ENCODE results near the gene BRD3.
"Not testable (repeated sequence)": the region's sequence is repeated elsewhere in the genome, so short reads cannot be mapped to it uniquely, and the experiment has no call there.

The BRD3 gene

GRCh38 chr9:134076644-134077043, 8.8 kb upstream of the BRD3 start:
- no peaks in the 10 kb centered on the region for H3K27me3 ChIP-seq (ENCODE audit: control insufficient read depth, insufficient read depth, low read length)
- no peak overlapping the region for H3K4me3 ChIP-seq (ENCODE audit: low read length)
- H3K36me3 ChIP-seq (ENCODE audit: control insufficient read depth, insufficient read depth, low read length) = no peaks in the 10 kb centered on the region
- H3K9me3 ChIP-seq (ENCODE audit: control insufficient read depth, low read length) = no peaks in the 10 kb centered on the region
- no peaks in the 10 kb centered on the region for H3K4me1 ChIP-seq (ENCODE audit: control insufficient read depth, insufficient read depth, low read length)
- no peak overlapping the region for H3K9ac ChIP-seq (ENCODE audit: low read length)

DNA sequence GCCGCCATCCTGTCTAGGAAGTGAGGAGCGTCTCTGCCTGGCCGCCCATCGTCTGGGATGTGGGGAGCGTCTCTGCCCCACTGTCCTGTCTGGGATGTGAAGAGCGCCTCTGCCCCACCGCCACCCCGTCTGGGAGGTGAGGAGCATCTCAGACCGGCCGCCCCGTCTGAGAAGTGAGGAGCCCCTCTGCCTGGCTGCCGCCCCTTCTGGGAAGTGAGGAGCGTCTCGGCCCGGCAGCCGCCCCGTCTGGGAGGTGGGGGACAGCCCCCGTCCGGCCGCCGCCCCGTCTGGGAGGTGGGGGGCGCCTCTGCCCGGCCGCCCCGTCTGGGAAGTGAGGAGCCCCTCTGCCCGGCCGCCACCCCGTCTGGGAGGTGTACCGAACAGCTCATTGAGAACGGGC, 7.9 kb upstream of the BRD3 start:
- not testable (repeated sequence) for H3K4me1 ChIP-seq (ENCODE audit: control insufficient read depth, insufficient read depth, low read length); H3K9ac ChIP-seq (ENCODE audit: low read length); H3K9me3 ChIP-seq (ENCODE audit: control insufficient read depth, low read length); H3K27me3 ChIP-seq (ENCODE audit: control insufficient read depth, insufficient read depth, low read length); H3K36me3 ChIP-seq (ENCODE audit: control insufficient read depth, insufficient read depth, low read length); H3K4me3 ChIP-seq (ENCODE audit: low read length)

GRCh38 chr9:134073500-134073899, 5.7 kb upstream of the BRD3 start:
- Histone ChIP-seq H3K36me3 (ENCODE audit: control insufficient read depth, insufficient read depth, low read length) (no peaks in the 10 kb centered on the region), H3K4me1 (ENCODE audit: control insufficient read depth, insufficient read depth, low read length) (peaks cover 5% of the 10 kb centered on the region), H3K9ac (ENCODE audit: low read length) (no peak overlapping the region), H3K9me3 (ENCODE audit: control insufficient read depth, low read length) (no peaks in the 10 kb centered on the region), H3K27me3 (ENCODE audit: control insufficient read depth, insufficient read depth, low read length) (peaks cover 20% of the 10 kb centered on the region), H3K4me3 (ENCODE audit: low read length) (no peak overlapping the region)

- not testable (repeated sequence) for H3K4me1 ChIP-seq (ENCODE audit: control insufficient read depth, insufficient read depth, low read length); H3K4me3 ChIP-seq (ENCODE audit: low read length); H3K9ac ChIP-seq (ENCODE audit: low read length); H3K9me3 ChIP-seq (ENCODE audit: control insufficient read depth, low read length); H3K36me3 ChIP-seq (ENCODE audit: control insufficient read depth, insufficient read depth, low read length)
- peaks cover 20% of the 10 kb centered on the region for H3K27me3 ChIP-seq (ENCODE audit: control insufficient read depth, insufficient read depth, low read length)
Measured at GRCh38 chr9:134072683-134073082, 4.9 kb upstream of the BRD3 start.

- Histone ChIP-seq H3K9ac (ENCODE audit: low read length) (no peak overlapping the region), H3K27me3 (ENCODE audit: control insufficient read depth, insufficient read depth, low read length) (peaks cover 20% of the 10 kb centered on the region), H3K4me1 (ENCODE audit: control insufficient read depth, insufficient read depth, low read length) (peaks cover 6% of the 10 kb centered on the region), H3K9me3 (ENCODE audit: control insufficient read depth, low read length) (no peaks in the 10 kb centered on the region), H3K4me3 (ENCODE audit: low read length) (no peak overlapping the region), H3K36me3 (ENCODE audit: control insufficient read depth, insufficient read depth, low read length) (no peaks in the 10 kb centered on the region)
Measured at GRCh38 chr9:134071149-134071548, 3.3 kb upstream of the BRD3 start.

DNA sequence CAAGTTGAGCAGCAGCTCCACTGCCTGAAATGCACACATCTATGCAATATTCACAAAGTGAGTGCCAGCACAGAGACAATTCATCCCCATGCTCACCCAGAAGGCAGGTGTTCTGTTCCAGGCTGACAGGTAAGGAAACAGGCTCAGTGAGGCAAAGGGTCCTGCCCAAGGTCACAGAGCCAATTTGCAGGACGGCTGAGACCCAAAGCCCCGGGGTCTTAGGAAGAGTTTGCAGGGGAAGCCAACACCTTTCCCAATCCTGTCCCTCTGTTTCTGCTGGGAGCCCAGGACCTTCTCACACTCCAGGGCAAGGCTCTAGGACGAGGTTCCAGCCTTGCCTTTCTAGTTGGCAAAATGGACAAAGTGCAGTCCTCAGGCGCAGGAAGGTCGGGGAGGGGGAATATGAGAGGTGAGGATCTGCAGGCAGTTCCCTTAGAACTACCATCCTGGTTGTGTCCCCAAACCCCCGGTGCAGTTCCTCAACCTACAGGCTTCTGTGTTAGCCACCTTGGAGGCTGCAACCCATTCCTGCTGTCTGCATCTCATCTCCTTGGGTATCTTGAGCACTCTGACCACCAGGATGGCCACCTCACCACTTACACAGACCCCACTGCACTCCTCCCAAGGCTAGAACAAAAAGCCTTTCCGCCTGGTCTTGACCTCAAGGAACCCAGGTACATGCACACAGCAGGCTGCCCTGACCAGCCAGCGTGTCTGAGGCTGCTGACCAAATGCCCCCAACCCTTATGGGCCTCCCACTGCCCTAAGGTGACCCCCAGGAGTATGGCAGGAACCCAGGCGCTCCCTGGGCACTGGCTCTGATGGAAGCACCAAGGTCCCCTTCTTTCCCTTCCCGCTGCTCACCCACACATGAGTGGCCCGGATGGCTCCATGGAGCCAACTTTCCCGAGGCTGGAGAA, 1.9 kb upstream of the BRD3 start:
- no peak overlapping the region for H3K9ac ChIP-seq (ENCODE audit: low read length)
- peaks cover 20% of the 10 kb centered on the region for H3K27me3 ChIP-seq (ENCODE audit: control insufficient read depth, insufficient read depth, low read length)
- no peak overlapping the region for H3K4me3 ChIP-seq (ENCODE audit: low read length)
- H3K9me3 ChIP-seq (ENCODE audit: control insufficient read depth, low read length) = no peaks in the 10 kb centered on the region
- H3K36me3 ChIP-seq (ENCODE audit: control insufficient read depth, insufficient read depth, low read length) = no peaks in the 10 kb centered on the region
- peaks cover 17% of the 10 kb centered on the region for H3K4me1 ChIP-seq (ENCODE audit: control insufficient read depth, insufficient read depth, low read length)

GRCh38 chr9:134068744-134069479, 1.1 kb upstream of the BRD3 start:
- H3K27me3 ChIP-seq (ENCODE audit: control insufficient read depth, insufficient read depth, low read length) = peaks cover 20% of the 10 kb centered on the region
- H3K4me1 ChIP-seq (ENCODE audit: control insufficient read depth, insufficient read depth, low read length) = peaks cover 21% of the 10 kb centered on the region
- H3K9me3 ChIP-seq (ENCODE audit: control insufficient read depth, low read length) = no peaks in the 10 kb centered on the region
- H3K4me3 ChIP-seq (ENCODE audit: low read length) = peak overlapping the region; percentile 63
- H3K9ac ChIP-seq (ENCODE audit: low read length) = peak overlapping the region; percentile 82
- H3K36me3 ChIP-seq (ENCODE audit: control insufficient read depth, insufficient read depth, low read length) = no peaks in the 10 kb centered on the region

- Histone ChIP-seq H3K4me1 (ENCODE audit: control insufficient read depth, insufficient read depth, low read length) (peaks cover 34% of the 10 kb centered on the region), H3K9me3 (ENCODE audit: control insufficient read depth, low read length) (no peaks in the 10 kb centered on the region), H3K27me3 (ENCODE audit: control insufficient read depth, insufficient read depth, low read length) (peaks cover 20% of the 10 kb centered on the region), H3K36me3 (ENCODE audit: control insufficient read depth, insufficient read depth, low read length) (no peaks in the 10 kb centered on the region), H3K9ac (ENCODE audit: low read length) (peak overlapping the region; percentile 82), H3K4me3 (ENCODE audit: low read length) (peak overlapping the region; percentile 28)
Measured at GRCh38 chr9:134066913-134067851, 644 bp downstream of the BRD3 start.

GRCh38 chr9:134066526-134066912, 1.3 kb downstream of the BRD3 start:
- Histone ChIP-seq H3K9ac (ENCODE audit: low read length) (peak overlapping the region; percentile 82), H3K4me3 (ENCODE audit: low read length) (peak overlapping the region; percentile 28), H3K27me3 (ENCODE audit: control insufficient read depth, insufficient read depth, low read length) (peaks cover 20% of the 10 kb centered on the region), H3K36me3 (ENCODE audit: control insufficient read depth, insufficient read depth, low read length) (no peaks in the 10 kb centered on the region), H3K9me3 (ENCODE audit: control insufficient read depth, low read length) (no peaks in the 10 kb centered on the region), H3K4me1 (ENCODE audit: control insufficient read depth, insufficient read depth, low read length) (peaks cover 40% of the 10 kb centered on the region)

GRCh38 chr9:134065612-134066419, 2.0 kb downstream of the BRD3 start:
- H3K9ac ChIP-seq (ENCODE audit: low read length) = peak overlapping the region; percentile 82
- no peaks in the 10 kb centered on the region for H3K9me3 ChIP-seq (ENCODE audit: control insufficient read depth, low read length)
- H3K4me1 ChIP-seq (ENCODE audit: control insufficient read depth, insufficient read depth, low read length) = peaks cover 47% of the 10 kb centered on the region
- peak overlapping the region; percentile 56 for H3K4me3 ChIP-seq (ENCODE audit: low read length)
- H3K36me3 ChIP-seq (ENCODE audit: control insufficient read depth, insufficient read depth, low read length) = no peaks in the 10 kb centered on the region
- peaks cover 16% of the 10 kb centered on the region for H3K27me3 ChIP-seq (ENCODE audit: control insufficient read depth, insufficient read depth, low read length)

DNA sequence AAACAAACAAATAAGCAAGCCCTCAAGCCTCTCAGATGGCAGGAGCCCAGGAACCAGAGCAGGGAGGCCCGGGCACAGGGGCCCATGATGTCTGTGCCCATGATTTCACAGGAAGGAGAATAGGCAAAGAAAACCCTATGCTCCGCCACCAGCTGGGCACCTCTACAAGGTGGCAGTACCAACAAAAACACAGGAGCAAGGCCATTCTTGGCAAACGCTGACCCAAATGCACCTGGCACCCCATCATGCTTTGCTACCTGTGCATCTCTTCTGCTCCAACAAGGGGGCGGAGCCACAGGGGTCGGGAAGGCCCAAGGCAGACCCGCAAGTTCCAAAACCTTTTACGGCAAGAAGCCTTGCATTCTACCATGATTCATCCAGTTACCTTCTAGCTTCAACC, 3.1 kb downstream of the BRD3 start:
- no peaks in the 10 kb centered on the region for H3K36me3 ChIP-seq (ENCODE audit: control insufficient read depth, insufficient read depth, low read length)
- no peak overlapping the region for H3K9ac ChIP-seq (ENCODE audit: low read length)
- H3K27me3 ChIP-seq (ENCODE audit: control insufficient read depth, insufficient read depth, low read length) = peaks cover 6% of the 10 kb centered on the region
- H3K4me1 ChIP-seq (ENCODE audit: control insufficient read depth, insufficient read depth, low read length) = peaks cover 52% of the 10 kb centered on the region
- no peak overlapping the region for H3K4me3 ChIP-seq (ENCODE audit: low read length)
- no peaks in the 10 kb centered on the region for H3K9me3 ChIP-seq (ENCODE audit: control insufficient read depth, low read length)
